Colonic mucosa (tissue), 4 donors: ENCODE measurements around the gene TCERG1L. TPM values are rescaled to one million over a fixed set of nuclear protein-coding genes. Genes with fewer than 3 reads are reported as not detected.

Experiments used
- DNase-seq: peaks from one replicate; pipeline ENCODE4 v3.0.0-alpha.2; 2020
- H3K27ac ChIP-seq: fragments of 200-600 bp; one replicate; pipeline ENCODE4 v1.8.0; 2021
- H3K27me3 ChIP-seq: fragments of 200-600 bp; one replicate; pipeline ENCODE4 v1.8.0; 2021
- H3K36me3 ChIP-seq: fragments of 200-600 bp; one replicate; pipeline ENCODE4 v1.8.0; 2021
- H3K4me1 ChIP-seq: fragments of 200-600 bp; one replicate; pipeline ENCODE4 v1.8.0; 2021; ENCODE audit warnings: mild to moderate bottlenecking
- H3K4me3 ChIP-seq: fragments of 200-600 bp; one replicate; pipeline ENCODE4 v1.8.0; 2021
- H3K9ac ChIP-seq, 2 donors: one replicate each; pipeline ENCODE4 v1.7.0; 2013; ENCODE audit warnings: control low read depth in 2 of 2, low read depth in 2 of 2, low read length in 2 of 2
- H3K9me3 ChIP-seq: fragments of 200-600 bp; one replicate; pipeline ENCODE4 v1.8.0; 2021
- CTCF ChIP-seq: fragments of 200-600 bp; IDR thresholded peaks from one replicate; pipeline ENCODE4 v1.8.0; 2022; ENCODE audit warnings: antibody characterized with exemption, mild to moderate bottlenecking
- intact Hi-C: fragments of 100-400 bp; cut with DNase I; formaldehyde crosslinking; loops from one replicate; pipeline ENCODE4 v1.14.1; 2022
- total RNA-seq, 2 donors: library from RNA; stranded (reverse); fragmentation: NEBNext Ultra II Directional in 1 of 2; extraction: Animal tissue kit (Norgen Biotek cat#: 25700) in 1 of 2; gene quantifications; one replicate each; pipeline ENCODE4 v1.2.1, GENCODE V29; 2021
- donor health status: healthy.
- donor health status: DM: no; HTN: no; CAD: no.
- donor health status: DM: no; HTN: no; CAD: no.

Gene TCERG1L
- total RNA-seq, 2 donors from 2014 or later: not detected

GRCh38 chr10:131195558-131196159 lies 115.9 kb downstream of the TCERG1L start:
- Histone ChIP-seq H3K36me3 (no peaks in the 10 kb centered on the region), H3K27me3 (no peaks in the 10 kb centered on the region), H3K4me1 (no peaks in the 10 kb centered on the region), H3K9ac (no peak overlapping the region), H3K27ac (no peak overlapping the region), H3K4me3 (no peak overlapping the region), H3K9me3 (no peaks in the 10 kb centered on the region)
- no peak for TF ChIP-seq CTCF
- intact Hi-C loops: no loop called here
- no peak for DNase-seq

- DNase-seq: no peak
- intact Hi-C loops: no loop called here
These were observed 116.4 kb downstream of the TCERG1L start for GRCh38 chr10:131195116-131195515.

DNA sequence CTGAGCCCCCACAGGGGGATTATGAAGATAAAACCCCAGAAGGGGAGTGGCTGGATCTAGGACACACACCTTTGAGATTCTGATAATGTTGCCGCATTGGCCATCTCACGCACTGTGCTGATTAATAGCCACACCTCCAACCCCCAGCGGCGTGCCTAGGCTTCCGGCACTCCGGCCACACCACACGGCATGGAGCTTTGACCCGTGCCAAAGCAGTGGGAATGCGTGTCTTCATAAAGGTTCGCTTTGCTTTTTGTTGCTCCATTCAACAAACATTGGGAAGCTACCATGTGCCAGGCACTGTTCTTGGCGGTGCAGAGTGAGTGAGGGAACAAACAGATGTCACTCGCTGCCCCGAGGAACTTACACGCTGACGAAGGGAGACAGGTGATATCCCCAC lies 117.6 kb downstream of the TCERG1L start:
- no peak for DNase-seq
- no peaks in the 10 kb centered on the region for H3K27me3 ChIP-seq
- H3K27ac ChIP-seq: no peak overlapping the region
- intact Hi-C loops: no loop called here
- no peaks in the 10 kb centered on the region for H3K9me3 ChIP-seq
- no peaks in the 10 kb centered on the region for H3K36me3 ChIP-seq
- no peak overlapping the region for H3K9ac ChIP-seq
- no peaks in the 10 kb centered on the region for H3K4me1 ChIP-seq
- no peak for TF ChIP-seq CTCF
- no peak overlapping the region for H3K4me3 ChIP-seq

More at GRCh38 chr10:131195116-131195515, 116.4 kb downstream of the TCERG1L start:
- Histone ChIP-seq H3K27ac (no peak overlapping the region), H3K9me3 (no peaks in the 10 kb centered on the region), H3K9ac (no peak overlapping the region), H3K4me1 (no peaks in the 10 kb centered on the region), H3K36me3 (no peaks in the 10 kb centered on the region), H3K27me3 (no peaks in the 10 kb centered on the region), H3K4me3 (no peak overlapping the region)
- TF ChIP-seq CTCF: no peak

GRCh38 chr10:131188494-131188893 lies 123.0 kb downstream of the TCERG1L start:
- H3K27ac ChIP-seq: no peak overlapping the region
- no peak for TF ChIP-seq CTCF
- DNase-seq: no peak
- H3K4me1 ChIP-seq: no peaks in the 10 kb centered on the region
- H3K9ac ChIP-seq: no peak overlapping the region
- no peak overlapping the region for H3K4me3 ChIP-seq
- H3K9me3 ChIP-seq: no peaks in the 10 kb centered on the region
- no peaks in the 10 kb centered on the region for H3K27me3 ChIP-seq
- intact Hi-C loops: no loop called here
- no peaks in the 10 kb centered on the region for H3K36me3 ChIP-seq

DNA sequence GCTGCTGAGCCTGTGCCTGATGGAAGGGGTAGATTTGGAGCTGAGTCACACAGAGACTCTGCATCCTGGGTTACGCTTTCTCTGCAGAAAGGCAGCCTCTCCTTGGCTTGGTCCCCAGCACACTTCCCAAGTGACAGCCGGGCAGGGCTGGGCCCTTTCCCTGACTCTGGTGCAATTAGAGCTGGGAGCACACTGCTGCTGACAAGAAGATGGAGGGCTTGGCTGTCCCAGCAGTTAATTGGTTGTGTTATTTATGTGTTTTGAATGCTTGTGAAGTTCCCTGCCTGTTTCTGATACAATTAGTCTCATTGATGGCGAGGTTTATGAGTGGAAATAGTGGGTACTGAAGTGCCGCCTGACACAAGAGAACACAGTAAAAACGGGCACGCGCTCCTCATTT lies 123.6 kb downstream of the TCERG1L start:
- Histone ChIP-seq H3K36me3 (no peaks in the 10 kb centered on the region), H3K4me3 (no peak overlapping the region), H3K9me3 (no peaks in the 10 kb centered on the region), H3K4me1 (no peaks in the 10 kb centered on the region), H3K9ac (no peak overlapping the region), H3K27me3 (no peaks in the 10 kb centered on the region), H3K27ac (no peak overlapping the region)
- TF ChIP-seq CTCF: no peak
- DNase-seq: no peak
- intact Hi-C loops: no loop called here
